Lower lobe of right lung (tissue), 2 donors: ENCODE results near the gene RPTOR. TPM values are rescaled to one million over a fixed set of nuclear protein-coding genes. Genes with fewer than 3 reads are reported as not detected.

Experiments used
- ATAC-seq, 2 donors: fragments of 200-7000 bp; cut with Tn5 transposase; one replicate each; pipeline ENCODE4 v1.9.1; 2020 to 2022; ENCODE audit warnings: mild to moderate bottlenecking in 2 of 2, moderate library complexity in 2 of 2
- DNase-seq: peaks from one replicate; pipeline ENCODE4 v3.0.0-alpha.2; 2020
- H3K27ac ChIP-seq: fragments of 200-600 bp; one replicate; pipeline ENCODE4 v1.8.0; 2022
- H3K27me3 ChIP-seq: fragments of 200-600 bp; one replicate; pipeline ENCODE4 v1.8.0; 2022; ENCODE audit warnings: low read depth
- H3K36me3 ChIP-seq: fragments of 200-600 bp; one replicate; pipeline ENCODE4 v1.8.0; 2022; ENCODE audit warnings: mild to moderate bottlenecking
- H3K4me1 ChIP-seq: fragments of 200-600 bp; one replicate; pipeline ENCODE4 v1.8.0; 2022
- H3K4me3 ChIP-seq: fragments of 200-600 bp; one replicate; pipeline ENCODE4 v1.8.0; 2022; ENCODE audit warnings: mild to moderate bottlenecking
- H3K9me3 ChIP-seq: fragments of 200-600 bp; one replicate; pipeline ENCODE4 v1.8.0; 2022
- CTCF ChIP-seq: fragments of 200-600 bp; IDR thresholded peaks from one replicate; pipeline ENCODE4 v1.8.0; 2022; ENCODE audit warnings: antibody characterized with exemption, mild to moderate bottlenecking
- intact Hi-C: fragments of 100-400 bp; cut with DNase I; formaldehyde crosslinking; loops from one replicate; pipeline ENCODE4 v1.11.0; 2022
- total RNA-seq: library from RNA; stranded (reverse); fragmentation: NEBNext Ultra II Directional; extraction: Animal tissue kit (Norgen Biotek cat#: 25700); gene quantifications from one replicate; pipeline ENCODE4 v1.2.1, GENCODE V29; 2021
- donor health status: DM: no; HTN: yes; CAD: no; lungs with severe emphysema.

RPTOR gene
- total RNA-seq, 1 donor from 2014 or later = 34.0 TPM

GRCh38 chr17:80908211-80908610, 363.6 kb downstream of the RPTOR start:
- H3K4me1 ChIP-seq = no peaks in the 10 kb centered on the region
- intact Hi-C loops = no loop called here
- TF ChIP-seq CTCF = no peak
- ATAC-seq (no peak), DNase-seq (no peak)
- H3K27ac ChIP-seq = no peak overlapping the region
- no peak overlapping the region for H3K4me3 ChIP-seq
- H3K27me3 ChIP-seq = no peaks in the 10 kb centered on the region
- no peaks in the 10 kb centered on the region for H3K9me3 ChIP-seq
- peaks cover 53% of the 10 kb centered on the region for H3K36me3 ChIP-seq

- no peak for TF ChIP-seq CTCF
- ATAC-seq (no peak), DNase-seq (no peak)
- no peaks in the 10 kb centered on the region for H3K4me1 ChIP-seq
- no peak overlapping the region for H3K27ac ChIP-seq
- intact Hi-C loops = no loop called here
- H3K4me3 ChIP-seq = no peak overlapping the region
- H3K27me3 ChIP-seq = no peaks in the 10 kb centered on the region
- no peaks in the 10 kb centered on the region for H3K9me3 ChIP-seq
- peaks cover 48% of the 10 kb centered on the region for H3K36me3 ChIP-seq
Measured at GRCh38 chr17:80908776-80909175, 364.1 kb downstream of the RPTOR start.

GRCh38 chr17:80909635-80910034, 365.0 kb downstream of the RPTOR start:
- Histone ChIP-seq H3K4me3 (no peak overlapping the region), H3K4me1 (no peaks in the 10 kb centered on the region), H3K9me3 (no peaks in the 10 kb centered on the region), H3K27ac (no peak overlapping the region), H3K36me3 (peaks cover 40% of the 10 kb centered on the region), H3K27me3 (no peaks in the 10 kb centered on the region)
- intact Hi-C loops = no loop called here
- ATAC-seq (no peak), DNase-seq (no peak)
- no peak for TF ChIP-seq CTCF

GRCh38 chr17:80910043-80910442, 365.4 kb downstream of the RPTOR start:
- Histone ChIP-seq H3K4me3 (no peak overlapping the region), H3K36me3 (peaks cover 40% of the 10 kb centered on the region), H3K27me3 (no peaks in the 10 kb centered on the region), H3K27ac (no peak overlapping the region), H3K4me1 (no peaks in the 10 kb centered on the region), H3K9me3 (no peaks in the 10 kb centered on the region)
- no peak for TF ChIP-seq CTCF
- intact Hi-C loops = no loop called here
- ATAC-seq = no peak
- DNase-seq = no peak

GRCh38 chr17:80912476-80912875, 367.8 kb downstream of the RPTOR start:
- Histone ChIP-seq H3K27ac (no peak overlapping the region), H3K36me3 (peaks cover 41% of the 10 kb centered on the region), H3K9me3 (no peaks in the 10 kb centered on the region), H3K4me1 (no peaks in the 10 kb centered on the region), H3K4me3 (no peak overlapping the region), H3K27me3 (no peaks in the 10 kb centered on the region)
- no peak for DNase-seq
- intact Hi-C loops = no loop called here
- ATAC-seq = peak in 1 of 2 donors; percentile 22
- no peak for TF ChIP-seq CTCF
